Activated CD4-positive, alpha-beta T cell treated with anti-CD3 and anti-CD28 coated beads, Interleukin-10, Interleukin-2, amounts not matched to agents 100 ng/mL and 50 ng/mL, durations not matched to agents 16 hours and 8 hours (primary cell): ENCODE results near the gene PRDX5.
A peak's percentile ranks its signal among the peaks of the same experiment; 100 is the strongest.
"Not testable (repeated sequence)": the region's sequence is repeated elsewhere in the genome, so short reads cannot be mapped to it uniquely, and the experiment has no call there.

Experiments used
- DNase-seq: peaks from one replicate; pipeline ENCODE4 v3.0.0-alpha.2; 2020

The PRDX5 gene

GRCh38 chr11:64306563-64306875 lies 11.4 kb upstream of the PRDX5 start:
- DNase-seq: no peak

- no peak for DNase-seq
These were observed 10.9 kb upstream of the PRDX5 start for GRCh38 chr11:64306876-64307622.

GRCh38 chr11:64307795-64308194 lies 10.1 kb upstream of the PRDX5 start:
- not testable (repeated sequence) for DNase-seq

GRCh38 chr11:64312947-64313346 lies 5.0 kb upstream of the PRDX5 start:
- no peak for DNase-seq

GRCh38 chr11:64313491-64314145 lies 4.3 kb upstream of the PRDX5 start:
- no peak for DNase-seq

GRCh38 chr11:64314146-64314804 lies 3.6 kb upstream of the PRDX5 start:
- no peak for DNase-seq

- no peak for DNase-seq
These were observed 2.9 kb upstream of the PRDX5 start for GRCh38 chr11:64314805-64315561.

GRCh38 chr11:64315667-64316526 lies 2.0 kb upstream of the PRDX5 start:
- DNase-seq: not testable (repeated sequence)

GRCh38 chr11:64316672-64317324 lies 1.1 kb upstream of the PRDX5 start:
- peak; percentile 78 for DNase-seq

GRCh38 chr11:64317325-64317960 lies 478 bp upstream of the PRDX5 start, which contains the start of gene TRMT112:
Gene TRMT112 (minus strand): TSS chr11:64317559. CDS start chr11:64317526, 33 bp downstream.
- DNase-seq: peak; percentile 99

GRCh38 chr11:64318766-64319761 lies 1.1 kb downstream of the PRDX5 start:
- DNase-seq: no peak

- DNase-seq: no peak
These were observed 2.6 kb downstream of the PRDX5 start for GRCh38 chr11:64320556-64320955.

- DNase-seq: no peak
These were observed 3.1 kb downstream of the PRDX5 start for GRCh38 chr11:64321026-64321425.

GRCh38 chr11:64321533-64321932 lies 3.6 kb downstream of the PRDX5 start:
- no peak for DNase-seq

GRCh38 chr11:64322925-64323260 lies 5.0 kb downstream of the PRDX5 start:
- no peak for DNase-seq

- DNase-seq: no peak
These were observed 5.5 kb downstream of the PRDX5 start for GRCh38 chr11:64323373-64323772.

GRCh38 chr11:64323984-64324383 lies 6.1 kb downstream of the PRDX5 start:
- DNase-seq: not testable (repeated sequence)

- DNase-seq: no peak
These were observed 7.0 kb downstream of the PRDX5 start for GRCh38 chr11:64324692-64325469.

GRCh38 chr11:64327375-64327774 lies 9.5 kb downstream of the PRDX5 start:
- DNase-seq: no peak
